K562 (cell line): ENCODE measurements around the gene TSPAN13. TPM values are rescaled to one million over a fixed set of nuclear protein-coding genes. Genes with fewer than 3 reads are reported as not detected.

ENCODE experiments used
- CBX8 ChIP-seq: fragments of 200-600 bp; sonication (generic); IDR thresholded peaks from 2 replicates; pipeline ENCODE4 v1.6.1; 2012; ENCODE audit warnings: borderline replicate concordance, mixed run types, low read depth, mild to moderate bottlenecking, moderate library complexity, mixed read lengths, low read length, control low read depth, inconsistent platforms; ENCODE audit not compliant: poor library complexity, severe bottlenecking; ENCODE audit errors: extremely low read depth
- GTF2F1 ChIP-seq: IDR thresholded peaks from 2 replicates; pipeline ENCODE4 v1.6.1; 2011; ENCODE audit warnings: low read depth, low read length, improper control_type of control experiment
- HOXB6 ChIP-seq: fragments of 250-450 bp; sonication (Bioruptor Pico); IDR thresholded peaks from 2 replicates; pipeline ENCODE4 v1.5.1; 2022; ENCODE audit warnings: mild to moderate bottlenecking, borderline replicate concordance
- OTX1 ChIP-seq: fragments of 450-650 bp; formaldehyde crosslinking; IDR thresholded peaks from 2 replicates; pipeline ENCODE4 v1.4.0; 2022; ENCODE audit warnings: mild to moderate bottlenecking
- RFX5 ChIP-seq: IDR thresholded peaks from 2 replicates; pipeline ENCODE4 v1.6.1; 2011; ENCODE audit warnings: low read depth, mild to moderate bottlenecking, improper control_type of control experiment, low read length
- RNF2 ChIP-seq: sonication (generic); IDR thresholded peaks from 2 replicates; pipeline ENCODE4 v1.6.1; 2016
- RUNX1 ChIP-seq: sonication (generic); IDR thresholded peaks from 2 replicates; pipeline ENCODE4 v1.6.1; 2016; ENCODE audit warnings: antibody characterized with exemption, low read depth
- SIN3A ChIP-seq, 2 experiments: fragments of 150-350 bp in 1 of 2; IDR thresholded peaks; 2 replicates each; pipeline ENCODE4 v1.6.1; 2011 to 2016; ENCODE audit warnings: borderline replicate concordance in 2 of 2, low read depth in 2 of 2, low read length in 2 of 2, mild to moderate bottlenecking in 2 of 2, moderate library complexity in 2 of 2; ENCODE audit not compliant: control insufficient read depth in 1 of 2
- SIX5 ChIP-seq, 2 experiments: IDR thresholded peaks; 2 replicates each; pipeline ENCODE4 v1.6.1; 2011; ENCODE audit warnings: low read length in 2 of 2, borderline replicate concordance in 1 of 2, low read depth in 1 of 2, mild to moderate bottlenecking in 1 of 2, moderate library complexity in 1 of 2; ENCODE audit not compliant: insufficient read depth in 1 of 2
- XRCC4 ChIP-seq: IDR thresholded peaks from one replicate; pipeline ENCODE4 v1.6.1; 2011; ENCODE audit not compliant: insufficient read depth, insufficient read length; ENCODE audit errors: extremely low read depth
- polyA plus RNA-seq, 8 experiments: library from polyadenylated mRNA; depleted of rRNA in 4 of 8; stranded (reverse) in 5 of 8; unstranded in 3 of 8; fragments of >200 nt; fragmentation: Nextera tagmentation in 2 of 8; fragmentation: Illumina TruSeq in 1 of 8; extraction: Ambion mirVana in 2 of 8; extraction: Trizol in 1 of 8; gene quantifications; 2 replicates each; pipeline versions ENCODE4 v1.2.1 to v1.2.3, GENCODE V29; 2011 to 2014; ENCODE audit warnings: inconsistent platforms in 1 of 8, missing spikeins in 1 of 8
- total RNA-seq, 7 experiments: library from RNA; depleted of rRNA in 6 of 7; stranded (reverse); fragments of >200 nt in 6 of 7; fragmentation: Illumina TruSeq in 2 of 7; extraction: Trizol in 2 of 7; gene quantifications; 2 replicates each; pipeline versions ENCODE4 v1.2.1 to v1.2.3, GENCODE V29; 2011 to 2021; ENCODE audit warnings: low replicate concordance in 1 of 7
- TF ChIP-seq, protein P1 (sequence below): fragments of 450-650 bp; IDR thresholded peaks from 2 replicates; pipeline ENCODE4 v1.6.1; 2016; ENCODE audit warnings: low read depth
- TF ChIP-seq, protein P2 (sequence below): fragments of 450-650 bp; IDR thresholded peaks from 2 replicates; pipeline ENCODE4 v1.7.0; 2016; ENCODE audit warnings: borderline replicate concordance
- TF ChIP-seq, protein P3 (sequence below): fragments of 450-650 bp; IDR thresholded peaks from 2 replicates; pipeline ENCODE4 v1.6.1; 2018; ENCODE audit warnings: mild to moderate bottlenecking, low read depth; ENCODE audit not compliant: partially characterized antibody

The TSPAN13 gene
- total and polyA plus RNA-seq, 9 of the 15 experiments (the other 6 are each of a cell fraction or from before 2014, with no cell fraction given), result 7.8 to 46.3 (median 20.0) TPM

DNA sequence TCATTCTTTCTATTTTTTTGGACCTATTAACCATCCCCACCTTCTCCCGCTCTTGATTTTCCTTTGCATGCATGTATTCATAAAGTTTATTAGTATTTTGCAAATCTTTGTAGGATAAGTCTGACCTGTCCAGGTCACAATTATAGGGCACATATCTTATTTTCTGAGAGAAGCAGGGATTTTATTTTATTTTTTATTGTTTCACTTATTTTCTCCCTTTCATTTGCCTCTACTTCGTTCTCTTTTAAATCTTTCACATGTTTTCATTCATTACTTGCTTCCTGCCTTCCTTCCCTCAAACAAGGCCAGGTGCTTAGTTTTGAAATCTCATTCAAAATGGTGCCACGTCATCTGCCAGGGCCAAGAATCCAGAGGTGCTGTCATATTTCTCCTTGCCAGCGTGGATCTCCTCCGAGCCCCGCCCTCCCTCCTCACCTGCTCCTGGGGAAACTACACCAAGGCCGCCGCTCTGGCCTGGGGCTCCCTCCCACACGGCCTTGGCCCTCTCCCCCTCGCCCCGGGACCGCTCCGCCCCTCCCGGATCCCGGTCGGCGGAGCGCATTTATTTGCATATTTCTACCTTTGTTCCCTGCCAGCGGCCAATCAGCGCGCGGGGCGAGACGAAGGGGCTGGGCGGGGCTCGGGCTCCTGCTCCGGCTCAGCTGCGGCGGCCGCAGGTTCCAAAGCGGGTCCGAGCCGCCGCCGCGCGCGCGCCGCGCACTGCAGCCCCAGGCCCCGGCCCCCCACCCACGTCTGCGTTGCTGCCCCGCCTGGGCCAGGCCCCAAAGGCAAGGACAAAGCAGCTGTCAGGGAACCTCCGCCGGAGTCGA is at the start of gene TSPAN13 (continued):
- TF ChIP-seq RFX5 (no peak), HOXB6 (CRISPR knock-in tag) (no peak), OTX1 (no peak), XRCC4 (no peak), CBX8 (no peak), SIN3A (IDR thresholded peaks at IDR 0.05; ENCODE audit: borderline replicate concordance in 2 of 2, control insufficient read depth in 1 of 2, low read depth in 2 of 2, low read length in 2 of 2) (no peak), SIX5 (IDR thresholded peaks at IDR 0.05; ENCODE audit: borderline replicate concordance in 1 of 2, insufficient read depth in 1 of 2, low read depth in 1 of 2, low read length in 2 of 2) (no peak), RNF2 (no peak), RUNX1 (no peak), GTF2F1 (no peak)
- TF ChIP-seq, protein P1, sequence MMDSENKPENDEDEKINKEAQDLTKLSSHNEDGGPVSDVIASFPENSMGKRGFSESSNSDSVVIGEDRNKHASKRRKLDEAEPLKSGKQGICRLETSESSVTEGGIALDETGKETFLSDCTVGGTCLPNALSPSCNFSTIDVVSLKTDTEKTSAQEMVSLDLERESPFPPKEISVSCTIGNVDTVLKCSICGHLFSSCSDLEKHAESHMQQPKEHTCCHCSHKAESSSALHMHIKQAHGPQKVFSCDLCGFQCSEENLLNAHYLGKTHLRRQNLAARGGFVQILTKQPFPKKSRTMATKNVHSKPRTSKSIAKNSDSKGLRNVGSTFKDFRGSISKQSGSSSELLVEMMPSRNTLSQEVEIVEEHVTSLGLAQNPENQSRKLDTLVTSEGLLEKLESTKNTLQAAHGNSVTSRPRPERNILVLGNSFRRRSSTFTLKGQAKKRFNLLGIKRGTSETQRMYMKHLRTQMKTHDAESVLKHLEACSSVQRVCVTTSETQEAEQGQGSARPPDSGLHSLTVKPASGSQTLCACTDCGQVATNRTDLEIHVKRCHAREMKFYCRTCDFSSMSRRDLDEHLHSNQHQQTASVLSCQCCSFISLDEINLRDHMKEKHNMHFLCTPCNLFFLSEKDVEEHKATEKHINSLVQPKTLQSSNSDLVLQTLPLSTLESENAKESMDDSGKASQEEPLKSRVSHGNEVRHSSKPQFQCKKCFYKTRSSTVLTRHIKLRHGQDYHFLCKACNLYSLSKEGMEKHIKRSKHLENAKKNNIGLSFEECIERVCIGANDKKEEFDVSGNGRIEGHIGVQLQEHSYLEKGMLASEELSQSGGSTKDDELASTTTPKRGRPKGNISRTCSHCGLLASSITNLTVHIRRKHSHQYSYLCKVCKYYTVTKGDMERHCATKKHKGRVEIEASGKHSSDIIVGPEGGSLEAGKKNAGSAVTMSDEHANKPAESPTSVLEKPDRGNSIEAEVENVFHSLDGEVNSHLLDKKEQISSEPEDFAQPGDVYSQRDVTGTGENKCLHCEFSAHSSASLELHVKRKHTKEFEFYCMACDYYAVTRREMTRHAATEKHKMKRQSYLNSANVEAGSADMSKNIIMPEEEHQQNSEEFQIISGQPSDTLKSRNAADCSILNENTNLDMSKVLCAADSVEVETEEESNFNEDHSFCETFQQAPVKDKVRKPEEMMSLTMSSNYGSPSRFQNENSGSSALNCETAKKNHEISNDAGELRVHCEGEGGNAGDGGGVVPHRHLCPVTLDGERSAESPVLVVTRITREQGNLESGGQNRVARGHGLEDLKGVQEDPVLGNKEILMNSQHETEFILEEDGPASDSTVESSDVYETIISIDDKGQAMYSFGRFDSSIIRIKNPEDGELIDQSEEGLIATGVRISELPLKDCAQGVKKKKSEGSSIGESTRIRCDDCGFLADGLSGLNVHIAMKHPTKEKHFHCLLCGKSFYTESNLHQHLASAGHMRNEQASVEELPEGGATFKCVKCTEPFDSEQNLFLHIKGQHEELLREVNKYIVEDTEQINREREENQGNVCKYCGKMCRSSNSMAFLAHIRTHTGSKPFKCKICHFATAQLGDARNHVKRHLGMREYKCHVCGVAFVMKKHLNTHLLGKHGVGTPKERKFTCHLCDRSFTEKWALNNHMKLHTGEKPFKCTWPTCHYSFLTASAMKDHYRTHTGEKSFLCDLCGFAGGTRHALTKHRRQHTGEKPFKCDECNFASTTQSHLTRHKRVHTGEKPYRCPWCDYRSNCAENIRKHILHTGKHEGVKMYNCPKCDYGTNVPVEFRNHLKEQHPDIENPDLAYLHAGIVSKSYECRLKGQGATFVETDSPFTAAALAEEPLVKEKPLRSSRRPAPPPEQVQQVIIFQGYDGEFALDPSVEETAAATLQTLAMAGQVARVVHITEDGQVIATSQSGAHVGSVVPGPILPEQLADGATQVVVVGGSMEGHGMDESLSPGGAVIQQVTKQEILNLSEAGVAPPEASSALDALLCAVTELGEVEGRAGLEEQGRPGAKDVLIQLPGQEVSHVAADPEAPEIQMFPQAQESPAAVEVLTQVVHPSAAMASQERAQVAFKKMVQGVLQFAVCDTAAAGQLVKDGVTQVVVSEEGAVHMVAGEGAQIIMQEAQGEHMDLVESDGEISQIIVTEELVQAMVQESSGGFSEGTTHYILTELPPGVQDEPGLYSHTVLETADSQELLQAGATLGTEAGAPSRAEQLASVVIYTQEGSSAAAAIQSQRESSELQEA, result no peak
- TF ChIP-seq, protein P2, sequence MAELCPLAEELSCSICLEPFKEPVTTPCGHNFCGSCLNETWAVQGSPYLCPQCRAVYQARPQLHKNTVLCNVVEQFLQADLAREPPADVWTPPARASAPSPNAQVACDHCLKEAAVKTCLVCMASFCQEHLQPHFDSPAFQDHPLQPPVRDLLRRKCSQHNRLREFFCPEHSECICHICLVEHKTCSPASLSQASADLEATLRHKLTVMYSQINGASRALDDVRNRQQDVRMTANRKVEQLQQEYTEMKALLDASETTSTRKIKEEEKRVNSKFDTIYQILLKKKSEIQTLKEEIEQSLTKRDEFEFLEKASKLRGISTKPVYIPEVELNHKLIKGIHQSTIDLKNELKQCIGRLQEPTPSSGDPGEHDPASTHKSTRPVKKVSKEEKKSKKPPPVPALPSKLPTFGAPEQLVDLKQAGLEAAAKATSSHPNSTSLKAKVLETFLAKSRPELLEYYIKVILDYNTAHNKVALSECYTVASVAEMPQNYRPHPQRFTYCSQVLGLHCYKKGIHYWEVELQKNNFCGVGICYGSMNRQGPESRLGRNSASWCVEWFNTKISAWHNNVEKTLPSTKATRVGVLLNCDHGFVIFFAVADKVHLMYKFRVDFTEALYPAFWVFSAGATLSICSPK, result no peak
- TF ChIP-seq, protein P3, sequence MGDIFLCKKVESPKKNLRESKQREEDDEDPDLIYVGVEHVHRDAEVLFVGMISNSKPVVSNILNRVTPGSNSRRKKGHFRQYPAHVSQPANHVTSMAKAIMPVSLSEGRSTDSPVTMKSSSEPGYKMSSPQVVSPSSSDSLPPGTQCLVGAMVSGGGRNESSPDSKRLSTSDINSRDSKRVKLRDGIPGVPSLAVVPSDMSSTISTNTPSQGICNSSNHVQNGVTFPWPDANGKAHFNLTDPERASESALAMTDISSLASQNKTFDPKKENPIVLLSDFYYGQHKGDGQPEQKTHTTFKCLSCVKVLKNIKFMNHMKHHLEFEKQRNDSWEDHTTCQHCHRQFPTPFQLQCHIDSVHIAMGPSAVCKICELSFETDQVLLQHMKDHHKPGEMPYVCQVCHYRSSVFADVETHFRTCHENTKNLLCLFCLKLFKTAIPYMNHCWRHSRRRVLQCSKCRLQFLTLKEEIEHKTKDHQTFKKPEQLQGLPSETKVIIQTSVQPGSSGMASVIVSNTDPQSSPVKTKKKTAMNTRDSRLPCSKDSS, result no peak
